Keratinocyte (primary cell): ENCODE results near the gene KANSL1.

Source experiments
- CTCF ChIP-seq, 3 experiments: IDR thresholded peaks in 1 of 3; conservative IDR thresholded peaks in 1 of 3; optimal IDR thresholded peaks in 1 of 3; 2 replicates in 2 of 3; 3 replicates in 1 of 3; pipeline versions ENCODE3 to v1.5.1; 2011; ENCODE audit warnings: low read length in 3 of 3, mild to moderate bottlenecking in 3 of 3, moderate library complexity in 2 of 3, control low read depth in 1 of 3, inconsistent platforms in 1 of 3; ENCODE audit not compliant: insufficient read depth in 2 of 3; ENCODE audit errors: extremely low read depth in 1 of 3
- EZH2 ChIP-seq: IDR thresholded peaks from one replicate; pipeline ENCODE4 v1.6.1; 2012; ENCODE audit warnings: inconsistent platforms, mild to moderate bottlenecking, low read length, moderate library complexity

DNA sequence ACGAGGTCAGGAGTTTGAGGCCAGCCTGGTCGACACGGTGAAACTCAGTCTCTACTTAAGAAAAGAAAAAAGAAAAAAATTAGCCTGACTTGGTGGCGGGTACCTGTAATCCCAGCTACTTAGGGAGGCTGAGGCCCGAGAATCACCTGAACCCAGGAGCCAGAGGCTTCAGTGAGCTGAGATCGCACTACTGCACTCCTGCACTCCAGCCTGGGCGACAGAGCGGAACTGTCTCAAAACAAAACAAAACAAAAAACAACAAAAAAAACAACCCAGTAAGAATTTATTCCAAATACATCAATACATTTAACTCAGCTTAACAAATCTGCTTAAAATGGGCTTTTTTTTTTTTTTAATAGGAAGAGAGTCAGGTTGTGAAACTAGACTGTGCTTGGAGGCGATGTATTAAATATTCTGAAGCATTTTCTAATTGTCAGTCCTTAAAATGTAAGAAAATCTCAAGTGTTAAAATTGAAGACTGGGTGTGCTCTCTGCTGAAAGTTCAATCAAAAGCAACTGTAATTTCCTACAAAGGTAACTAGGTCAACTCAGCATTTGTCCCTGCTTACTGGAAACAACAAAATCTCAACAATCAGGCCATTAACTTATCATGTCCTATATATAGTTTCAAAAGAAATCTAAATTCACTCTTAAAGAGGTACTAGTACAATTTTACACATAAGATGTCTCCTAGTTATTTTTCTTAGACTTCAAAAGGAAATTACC, 23.2 kb downstream of the KANSL1 start:
- TF ChIP-seq CTCF (optimal IDR thresholded peaks at IDR 0.05 in 1 of 3, IDR thresholded peaks at IDR 0.05 in 1 of 3, conservative IDR thresholded peaks at IDR 0.05 in 1 of 3; ENCODE audit: extremely low read depth in 1 of 3, insufficient read depth in 2 of 3, low read length in 3 of 3): no peak
- no peak for TF ChIP-seq EZH2
